Measurements from ENCODE around the gene GAPDHS.

Gene GAPDHS

GRCh38 chr19:35509018-35509652 is 24.1 kb upstream of the GAPDHS start:
- in situ Hi-C loops (cut with HindIII; ENCODE audit: low sequenced_read_pairs) = no loop called here
- no peak overlapping the region for H3K4me3 ChIP-seq (ENCODE audit: low read depth, low read length)
- TF ChIP-seq CTCF (IDR thresholded peaks at IDR 0.05; ENCODE audit: low read depth, low read length) = no peak
- DNase-seq (ENCODE audit: low read depth, low spot score) = no peak

- peak; percentile 5 for DNase-seq (ENCODE audit: low read depth, low spot score)
- in situ Hi-C loops (cut with HindIII; ENCODE audit: low sequenced_read_pairs) = no loop called here
- H3K4me3 ChIP-seq (ENCODE audit: low read depth, low read length) = no peak overlapping the region
- peak; percentile 91 for TF ChIP-seq CTCF (IDR thresholded peaks at IDR 0.05; ENCODE audit: low read depth, low read length)
Measured at GRCh38 chr19:35509861-35510625, 23.2 kb upstream of the GAPDHS start.

- H3K4me3 ChIP-seq (ENCODE audit: low read depth, low read length) = no peak overlapping the region
- no peak for TF ChIP-seq CTCF (IDR thresholded peaks at IDR 0.05; ENCODE audit: low read depth, low read length)
- in situ Hi-C loops (cut with HindIII; ENCODE audit: low sequenced_read_pairs) = no loop called here
- DNase-seq (ENCODE audit: low read depth, low spot score) = no peak
Measured at GRCh38 chr19:35510626-35510964, 22.7 kb upstream of the GAPDHS start.

GRCh38 chr19:35511337-35511736 is 21.9 kb upstream of the GAPDHS start:
- no peak for TF ChIP-seq CTCF (IDR thresholded peaks at IDR 0.05; ENCODE audit: low read depth, low read length)
- in situ Hi-C loops (cut with HindIII; ENCODE audit: low sequenced_read_pairs) = no loop called here

GRCh38 chr19:35512831-35513627 is 20.2 kb upstream of the GAPDHS start:
- no peak for TF ChIP-seq CTCF (IDR thresholded peaks at IDR 0.05; ENCODE audit: low read depth, low read length)
- in situ Hi-C loops (cut with HindIII; ENCODE audit: low sequenced_read_pairs) = no loop called here
- no peak overlapping the region for H3K4me3 ChIP-seq (ENCODE audit: low read depth, low read length)
- no peak for DNase-seq (ENCODE audit: low read depth, low spot score)

More at GRCh38 chr19:35511337-35511736, 21.9 kb upstream of the GAPDHS start:
- no peak overlapping the region for H3K4me3 ChIP-seq (ENCODE audit: low read depth, low read length)
- DNase-seq (ENCODE audit: low read depth, low spot score) = no peak

- no peak for TF ChIP-seq CTCF (IDR thresholded peaks at IDR 0.05; ENCODE audit: low read depth, low read length)
- in situ Hi-C loops (cut with HindIII; ENCODE audit: low sequenced_read_pairs) = no loop called here
- DNase-seq (ENCODE audit: low read depth, low spot score) = no peak
- H3K4me3 ChIP-seq (ENCODE audit: low read depth, low read length) = no peak within 1 kb of the TSS
Measured at GRCh38 chr19:35513628-35514281, 19.5 kb upstream of the GAPDHS start, which contains the start of gene DMKN. DMKN (minus strand) TSS chr19:35513649; CDS start chr19:35513475, 174 bp downstream.

All from astrocyte of the spinal cord (primary cell).